SH-SY5Y (cell line): ENCODE results near the gene NPY.

Experiments used
- GATA2 ChIP-seq: IDR thresholded peaks from 2 replicates; pipeline ENCODE4 v1.6.1; 2011; ENCODE audit warnings: mild to moderate bottlenecking, low read depth, low read length
- GATA3 ChIP-seq: IDR thresholded peaks from 2 replicates; pipeline ENCODE4 v1.6.1; 2011; ENCODE audit warnings: low read depth, mild to moderate bottlenecking, low read length, moderate library complexity

DNA sequence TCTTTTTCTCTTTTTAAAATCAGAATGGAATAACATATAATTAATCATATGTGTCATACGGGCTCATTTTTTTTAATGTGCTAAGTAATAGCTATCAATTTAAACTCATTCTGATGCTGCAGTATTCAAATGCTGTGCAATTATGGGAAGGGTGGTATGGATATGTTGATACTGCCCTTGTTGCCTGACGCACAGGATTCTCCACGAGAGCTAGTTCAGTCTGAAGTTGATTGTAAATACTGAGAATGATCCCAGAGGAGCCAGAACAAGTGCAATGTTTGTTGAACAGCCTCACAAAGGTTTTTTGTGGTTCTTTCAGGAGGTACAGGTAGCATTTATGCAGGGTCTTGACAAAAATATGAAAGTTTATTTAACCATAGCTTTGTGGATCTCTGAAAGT lies 13.4 kb downstream of the NPY start:
- TF ChIP-seq GATA2 (no peak), GATA3 (no peak)
